OCI-LY3 (cell line): ENCODE measurements around the gene STAB1.

Experiments
- EZH2phosphoT487 ChIP-seq: fragments of 200-600 bp; shearing (Covaris generic); IDR thresholded peaks from 2 replicates; pipeline ENCODE4 v1.6.1; 2018; ENCODE audit warnings: antibody characterized with exemption, mixed run types, low read depth
- TF ChIP-seq, protein P1 (sequence below): fragments of 200-600, 300-600 bp; sonication (generic); IDR thresholded peaks from 2 replicates; pipeline ENCODE4 v1.5.1; 2014; ENCODE audit warnings: antibody characterized with exemption, low read length, low read depth

DNA sequence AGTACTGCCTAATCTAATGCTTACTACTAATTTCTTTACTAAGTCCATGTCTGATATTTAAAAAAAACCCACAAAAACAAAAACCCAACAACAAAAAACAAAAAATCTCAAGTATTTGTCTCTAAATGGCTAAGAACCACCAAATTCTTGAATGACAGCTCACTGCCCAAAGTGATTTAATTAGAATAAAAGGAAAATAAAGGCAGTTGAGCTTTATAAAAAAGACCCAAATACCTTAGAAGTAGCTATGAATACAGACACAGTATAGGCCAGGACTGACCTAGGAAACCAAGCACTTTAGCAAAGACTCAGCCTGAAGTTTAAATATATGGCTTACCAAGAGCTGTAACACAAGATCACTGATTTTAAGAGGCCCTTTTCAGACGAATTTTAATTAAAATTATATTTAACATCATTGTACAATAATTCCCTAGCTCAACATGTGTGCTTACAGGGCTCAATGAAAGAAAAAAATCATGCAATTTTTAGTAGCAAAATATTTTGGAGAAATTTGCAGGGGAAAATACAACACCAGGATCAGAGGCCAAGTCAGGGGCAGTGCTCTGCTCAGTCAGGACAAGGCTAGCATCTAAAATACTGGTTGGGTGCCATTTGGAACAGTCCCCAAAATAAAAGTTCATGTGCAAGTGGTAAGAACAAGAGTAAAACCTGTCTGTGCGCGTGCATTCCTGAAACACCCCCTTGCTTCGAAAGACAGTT is 66.0 kb downstream of the STAB1 start:
- TF ChIP-seq EZH2phosphoT487: no peak
- TF ChIP-seq, protein P1, sequence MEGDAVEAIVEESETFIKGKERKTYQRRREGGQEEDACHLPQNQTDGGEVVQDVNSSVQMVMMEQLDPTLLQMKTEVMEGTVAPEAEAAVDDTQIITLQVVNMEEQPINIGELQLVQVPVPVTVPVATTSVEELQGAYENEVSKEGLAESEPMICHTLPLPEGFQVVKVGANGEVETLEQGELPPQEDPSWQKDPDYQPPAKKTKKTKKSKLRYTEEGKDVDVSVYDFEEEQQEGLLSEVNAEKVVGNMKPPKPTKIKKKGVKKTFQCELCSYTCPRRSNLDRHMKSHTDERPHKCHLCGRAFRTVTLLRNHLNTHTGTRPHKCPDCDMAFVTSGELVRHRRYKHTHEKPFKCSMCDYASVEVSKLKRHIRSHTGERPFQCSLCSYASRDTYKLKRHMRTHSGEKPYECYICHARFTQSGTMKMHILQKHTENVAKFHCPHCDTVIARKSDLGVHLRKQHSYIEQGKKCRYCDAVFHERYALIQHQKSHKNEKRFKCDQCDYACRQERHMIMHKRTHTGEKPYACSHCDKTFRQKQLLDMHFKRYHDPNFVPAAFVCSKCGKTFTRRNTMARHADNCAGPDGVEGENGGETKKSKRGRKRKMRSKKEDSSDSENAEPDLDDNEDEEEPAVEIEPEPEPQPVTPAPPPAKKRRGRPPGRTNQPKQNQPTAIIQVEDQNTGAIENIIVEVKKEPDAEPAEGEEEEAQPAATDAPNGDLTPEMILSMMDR: no peak
